AG09319 (cell line): ENCODE measurements around the gene SRRM5.

Experiments
- DNase-seq: peaks from one replicate; pipeline ENCODE4 v3.0.0-alpha.2; 2010; ENCODE audit warnings: low read depth; ENCODE audit errors: extremely low read depth
- TF ChIP-seq, protein P1 (sequence below): IDR thresholded peaks from 2 replicates; pipeline ENCODE4 v1.5.1; 2011; ENCODE audit warnings: low read depth, mild to moderate bottlenecking, inconsistent platforms, low read length, moderate library complexity

SRRM5 gene

GRCh38 chr19:43611788-43612187 lies at the start of gene SRRM5:
Gene SRRM5 (plus strand): TSS chr19:43612088. CDS start chr19:43612122, 34 bp downstream.
- no peak for DNase-seq
- TF ChIP-seq, protein P1, sequence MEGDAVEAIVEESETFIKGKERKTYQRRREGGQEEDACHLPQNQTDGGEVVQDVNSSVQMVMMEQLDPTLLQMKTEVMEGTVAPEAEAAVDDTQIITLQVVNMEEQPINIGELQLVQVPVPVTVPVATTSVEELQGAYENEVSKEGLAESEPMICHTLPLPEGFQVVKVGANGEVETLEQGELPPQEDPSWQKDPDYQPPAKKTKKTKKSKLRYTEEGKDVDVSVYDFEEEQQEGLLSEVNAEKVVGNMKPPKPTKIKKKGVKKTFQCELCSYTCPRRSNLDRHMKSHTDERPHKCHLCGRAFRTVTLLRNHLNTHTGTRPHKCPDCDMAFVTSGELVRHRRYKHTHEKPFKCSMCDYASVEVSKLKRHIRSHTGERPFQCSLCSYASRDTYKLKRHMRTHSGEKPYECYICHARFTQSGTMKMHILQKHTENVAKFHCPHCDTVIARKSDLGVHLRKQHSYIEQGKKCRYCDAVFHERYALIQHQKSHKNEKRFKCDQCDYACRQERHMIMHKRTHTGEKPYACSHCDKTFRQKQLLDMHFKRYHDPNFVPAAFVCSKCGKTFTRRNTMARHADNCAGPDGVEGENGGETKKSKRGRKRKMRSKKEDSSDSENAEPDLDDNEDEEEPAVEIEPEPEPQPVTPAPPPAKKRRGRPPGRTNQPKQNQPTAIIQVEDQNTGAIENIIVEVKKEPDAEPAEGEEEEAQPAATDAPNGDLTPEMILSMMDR: no peak

GRCh38 chr19:43562226-43562697 lies 49.6 kb upstream of the SRRM5 start:
- DNase-seq: no peak
- TF ChIP-seq, protein P1: no peak

DNA sequence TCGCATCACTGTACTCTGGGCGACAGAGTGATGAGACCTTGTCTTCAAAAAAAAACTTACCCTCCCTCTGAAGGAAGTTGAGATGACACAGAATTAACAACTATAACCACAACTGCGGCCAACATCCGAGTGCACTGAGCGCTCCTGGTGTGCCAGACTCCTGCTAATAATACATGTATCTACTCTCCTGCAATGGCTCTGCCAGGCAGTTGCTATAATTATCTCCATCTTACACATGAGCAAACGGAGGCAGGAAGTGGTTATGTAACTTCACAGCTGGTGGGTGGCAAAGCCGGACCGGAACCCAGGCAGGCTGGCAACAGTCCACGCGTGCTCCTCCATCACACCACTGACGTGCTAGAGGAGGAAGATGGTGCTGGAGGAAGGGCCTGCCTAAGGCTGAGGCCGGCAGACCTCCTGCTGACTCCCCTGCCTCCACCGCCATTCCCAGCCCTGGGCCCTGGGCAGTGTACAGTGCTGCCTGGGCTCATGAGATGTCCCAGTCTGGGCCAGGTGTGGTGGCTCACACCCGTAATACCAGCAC lies 49.1 kb upstream of the SRRM5 start:
- TF ChIP-seq, protein P1: no peak

DNA sequence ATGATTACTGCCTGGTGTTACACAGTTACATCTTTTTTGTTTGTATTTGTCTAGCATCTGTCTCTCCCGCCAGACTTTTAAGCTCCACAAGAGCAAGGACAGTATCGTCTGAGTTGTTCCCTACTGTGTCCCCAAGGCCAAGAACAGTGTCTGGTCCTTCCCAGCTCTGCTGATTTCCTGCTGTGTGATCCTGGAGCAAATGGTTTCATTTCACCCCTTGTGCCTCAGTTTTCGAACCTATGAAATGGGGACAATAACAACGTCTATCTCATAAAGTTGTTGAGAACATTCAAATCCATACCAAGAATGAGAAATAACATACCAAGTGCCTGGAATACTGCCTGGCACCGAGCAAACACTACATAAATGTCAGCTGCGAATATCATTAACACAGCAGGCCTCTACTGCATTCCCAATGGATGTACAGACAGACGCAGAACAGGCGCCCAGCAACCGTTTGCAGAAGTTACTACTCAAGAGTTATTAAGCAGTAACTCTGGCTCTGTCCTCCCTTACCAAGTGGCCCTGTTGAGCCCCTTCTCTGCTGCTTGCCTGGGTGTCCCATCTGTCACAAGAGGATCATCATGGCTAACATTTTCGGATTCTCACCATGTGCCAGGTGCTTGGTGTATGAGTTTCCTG lies 48.0 kb upstream of the SRRM5 start:
- DNase-seq: no peak
- TF ChIP-seq, protein P1: no peak

More for the DNA sequence above, 49.1 kb upstream of the SRRM5 start:
- peak; percentile 28 for DNase-seq

DNA sequence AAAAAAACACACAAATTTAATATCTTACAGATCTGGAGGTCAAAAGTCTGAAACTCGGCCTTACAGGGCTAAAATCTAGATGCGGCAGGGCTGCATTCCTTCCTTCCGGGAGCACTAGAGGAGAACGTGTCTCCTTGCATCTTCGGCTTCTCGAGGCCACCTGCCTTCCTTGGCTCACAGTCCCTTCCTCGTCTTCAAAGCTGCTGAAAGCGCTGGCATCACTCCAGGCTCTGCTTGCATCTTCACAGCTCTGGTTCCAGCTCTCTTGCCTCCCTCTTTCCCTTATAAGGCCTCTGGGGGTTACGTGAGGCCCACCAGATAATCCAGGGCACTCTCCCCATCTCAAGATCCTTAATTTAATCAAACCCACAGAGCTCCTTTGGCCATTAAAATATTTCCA lies 47.1 kb upstream of the SRRM5 start:
- TF ChIP-seq, protein P1: no peak
- no peak for DNase-seq

DNA sequence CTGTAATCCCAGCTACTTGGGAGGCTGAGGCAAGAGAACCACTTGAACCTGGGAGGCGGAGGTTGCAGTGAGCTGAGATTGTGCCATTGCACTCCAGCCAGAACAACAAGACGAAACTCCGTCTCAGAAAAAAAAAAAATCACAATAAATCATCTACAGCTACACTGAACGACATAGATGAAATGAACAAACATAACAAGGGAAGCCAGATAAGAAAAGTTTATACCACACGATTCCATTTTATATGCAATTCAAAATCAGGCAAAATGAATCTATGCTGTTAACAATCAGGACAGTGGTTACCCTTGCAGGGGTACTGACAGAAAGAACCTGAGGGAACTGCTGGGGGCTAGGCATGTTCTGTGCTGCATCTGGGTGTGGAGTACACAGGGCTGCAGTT lies 42.2 kb upstream of the SRRM5 start:
- TF ChIP-seq, protein P1: no peak
- DNase-seq: no peak

GRCh38 chr19:43570174-43570791 lies 41.6 kb upstream of the SRRM5 start:
- no peak for DNase-seq
- TF ChIP-seq, protein P1: no peak
